ENCODE results near the gene SELENOV. TPM values are rescaled to one million over a fixed set of nuclear protein-coding genes. Genes with fewer than 3 reads are reported as not detected.

SELENOV gene
- total RNA-seq, 4 donors from 2014 or later = not detected

DNA sequence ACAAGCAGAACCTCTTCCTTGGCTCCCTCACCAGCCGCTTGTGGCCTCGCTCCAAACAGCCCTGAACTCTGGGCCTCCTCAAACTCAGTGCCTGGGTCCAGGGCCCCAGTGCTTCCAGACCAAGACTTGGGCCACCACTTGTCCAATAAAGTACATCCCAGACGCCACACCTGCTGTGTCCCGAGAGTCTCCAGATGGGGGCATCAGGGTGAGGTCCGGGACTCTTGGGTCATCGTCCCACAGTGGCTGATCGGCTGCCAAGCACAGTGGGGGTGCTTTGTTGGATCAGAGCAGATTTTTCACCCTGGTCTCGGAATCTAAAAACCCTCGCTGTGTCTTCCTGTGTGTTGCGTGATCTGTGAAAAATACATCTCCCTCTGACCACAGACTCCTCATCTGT, 25.2 kb upstream of the SELENOV start:
- no peak for TF ChIP-seq POLR2A (IDR thresholded peaks at IDR 0.05; ENCODE audit: low read depth)
- TF ChIP-seq, protein P1, sequence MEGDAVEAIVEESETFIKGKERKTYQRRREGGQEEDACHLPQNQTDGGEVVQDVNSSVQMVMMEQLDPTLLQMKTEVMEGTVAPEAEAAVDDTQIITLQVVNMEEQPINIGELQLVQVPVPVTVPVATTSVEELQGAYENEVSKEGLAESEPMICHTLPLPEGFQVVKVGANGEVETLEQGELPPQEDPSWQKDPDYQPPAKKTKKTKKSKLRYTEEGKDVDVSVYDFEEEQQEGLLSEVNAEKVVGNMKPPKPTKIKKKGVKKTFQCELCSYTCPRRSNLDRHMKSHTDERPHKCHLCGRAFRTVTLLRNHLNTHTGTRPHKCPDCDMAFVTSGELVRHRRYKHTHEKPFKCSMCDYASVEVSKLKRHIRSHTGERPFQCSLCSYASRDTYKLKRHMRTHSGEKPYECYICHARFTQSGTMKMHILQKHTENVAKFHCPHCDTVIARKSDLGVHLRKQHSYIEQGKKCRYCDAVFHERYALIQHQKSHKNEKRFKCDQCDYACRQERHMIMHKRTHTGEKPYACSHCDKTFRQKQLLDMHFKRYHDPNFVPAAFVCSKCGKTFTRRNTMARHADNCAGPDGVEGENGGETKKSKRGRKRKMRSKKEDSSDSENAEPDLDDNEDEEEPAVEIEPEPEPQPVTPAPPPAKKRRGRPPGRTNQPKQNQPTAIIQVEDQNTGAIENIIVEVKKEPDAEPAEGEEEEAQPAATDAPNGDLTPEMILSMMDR (IDR thresholded peaks at IDR 0.05) = no peak
- H3K36me3 ChIP-seq = peaks cover 44 to 77% (median 67%) of the 10 kb centered on the region in 4 donors
- H3K9me3 ChIP-seq = no peaks in the 10 kb centered on the region
- H3K27me3 ChIP-seq = no peaks in the 10 kb centered on the region
- DNase-seq (ENCODE audit: extremely low spot score) = no peak
- intact Hi-C loops (cut with DNase I) = no loop called here
- no peaks in the 10 kb centered on the region for H3K4me1 ChIP-seq
- 83% methylated on average over 7 of the region's 10 CpGs for WGBS
- H3K4me3 ChIP-seq = no peak overlapping the region
- no peak overlapping the region for H3K27ac ChIP-seq (replicated peaks in 1 of 4)

- TF ChIP-seq, protein P1 (IDR thresholded peaks at IDR 0.05) = no peak
- TF ChIP-seq POLR2A (IDR thresholded peaks at IDR 0.05; ENCODE audit: low read depth) (no peak), POLR2AphosphoS5 (IDR thresholded peaks at IDR 0.05) (no peak), EP300 (IDR thresholded peaks at IDR 0.05) (no peak)
These were observed 22.7 kb upstream of the SELENOV start for GRCh38 chr19:39492225-39492624.

DNA sequence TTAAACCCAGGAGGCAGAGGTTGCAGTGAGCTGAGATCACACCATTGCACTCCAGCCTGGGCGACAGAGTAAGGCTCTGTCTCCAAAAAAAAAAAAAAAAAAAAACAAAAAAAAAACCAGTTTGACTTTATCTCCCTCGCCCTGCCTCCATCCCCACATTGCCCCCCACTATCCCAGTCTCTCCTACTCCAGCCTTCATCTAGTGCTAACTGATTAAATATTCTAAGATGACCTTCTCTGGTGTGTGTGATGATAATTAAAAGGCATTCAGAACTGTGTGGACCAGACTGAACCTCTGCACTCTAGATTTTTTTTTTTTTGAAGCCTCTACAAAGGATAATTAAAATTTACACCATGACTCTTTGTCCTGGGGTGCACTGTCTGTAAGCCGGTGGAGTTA, 22.2 kb upstream of the SELENOV start:
- Histone ChIP-seq H3K9me3 (no peaks in the 10 kb centered on the region), H3K4me1 (peaks cover 2 to 4% (median 3%) of the 10 kb centered on the region in 4 donors), H3K36me3 (peaks cover 28 to 46% (median 37%) of the 10 kb centered on the region in 4 donors), H3K27ac (replicated peaks in 1 of 4) (no peak overlapping the region), H3K27me3 (peaks cover 0 to 21% (median 7%) of the 10 kb centered on the region in 4 donors), H3K4me3 (no peak overlapping the region)
- 77% methylated on average over 3 of the region's 3 CpGs for WGBS
- no peak for TF ChIP-seq POLR2A (IDR thresholded peaks at IDR 0.05; ENCODE audit: low read depth)
- no peak for TF ChIP-seq POLR2AphosphoS5 (IDR thresholded peaks at IDR 0.05)
- TF ChIP-seq, protein P1 (IDR thresholded peaks at IDR 0.05) = no peak
- TF ChIP-seq EP300 (IDR thresholded peaks at IDR 0.05) = no peak
- DNase-seq (ENCODE audit: extremely low spot score) = no peak
- intact Hi-C loops (cut with DNase I) = no loop called here

More at GRCh38 chr19:39492225-39492624, 22.7 kb upstream of the SELENOV start:
- Histone ChIP-seq H3K27ac (replicated peaks in 1 of 4) (no peak overlapping the region), H3K9me3 (no peaks in the 10 kb centered on the region), H3K4me3 (no peak overlapping the region), H3K27me3 (peaks cover 0 to 15% (median 3%) of the 10 kb centered on the region in 4 donors), H3K36me3 (peaks cover 29 to 52% (median 43%) of the 10 kb centered on the region in 4 donors), H3K4me1 (no peaks in the 10 kb centered on the region)
- DNase-seq (ENCODE audit: extremely low spot score) = no peak
- intact Hi-C loops (cut with DNase I) = no loop called here
- 85% methylated on average over 6 of the region's 6 CpGs for WGBS

DNA sequence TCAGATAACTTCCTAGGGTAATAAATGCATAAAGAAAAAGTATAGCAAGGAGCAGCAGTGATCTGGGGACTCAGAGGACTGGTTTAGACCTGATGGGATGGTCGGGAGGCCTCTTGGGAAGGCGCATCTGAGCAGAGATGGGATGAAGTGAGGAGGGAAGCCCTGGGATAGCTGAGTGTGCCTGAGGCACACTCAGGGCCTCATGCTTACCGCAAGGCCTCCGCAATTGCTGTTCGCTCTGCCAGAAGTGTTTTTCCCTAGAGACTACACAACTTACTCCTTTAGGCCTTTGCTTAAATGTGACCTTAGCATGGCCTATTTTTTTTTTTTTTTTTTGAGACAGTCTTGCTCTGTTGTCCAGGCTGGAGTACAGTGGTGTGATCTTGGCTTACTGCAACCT, 20.3 kb upstream of the SELENOV start:
- intact Hi-C loops (cut with DNase I) = no loop called here
- Histone ChIP-seq H3K27me3 (peaks cover 0 to 39% (median 25%) of the 10 kb centered on the region in 4 donors), H3K4me3 (no peak overlapping the region), H3K4me1 (peaks cover 19 to 22% (median 20%) of the 10 kb centered on the region in 4 donors), H3K36me3 (peaks cover 11 to 28% (median 18%) of the 10 kb centered on the region in 4 donors), H3K27ac (replicated peaks in 1 of 4) (no peak overlapping the region), H3K9me3 (no peaks in the 10 kb centered on the region)
- no peak for DNase-seq (ENCODE audit: extremely low spot score)
- WGBS = 84% methylated on average over 5 of the region's 5 CpGs
- TF ChIP-seq POLR2AphosphoS5 (IDR thresholded peaks at IDR 0.05) (no peak), EP300 (IDR thresholded peaks at IDR 0.05) (no peak), POLR2A (IDR thresholded peaks at IDR 0.05; ENCODE audit: low read depth) (no peak)
- TF ChIP-seq, protein P1 (IDR thresholded peaks at IDR 0.05) = no peak

DNA sequence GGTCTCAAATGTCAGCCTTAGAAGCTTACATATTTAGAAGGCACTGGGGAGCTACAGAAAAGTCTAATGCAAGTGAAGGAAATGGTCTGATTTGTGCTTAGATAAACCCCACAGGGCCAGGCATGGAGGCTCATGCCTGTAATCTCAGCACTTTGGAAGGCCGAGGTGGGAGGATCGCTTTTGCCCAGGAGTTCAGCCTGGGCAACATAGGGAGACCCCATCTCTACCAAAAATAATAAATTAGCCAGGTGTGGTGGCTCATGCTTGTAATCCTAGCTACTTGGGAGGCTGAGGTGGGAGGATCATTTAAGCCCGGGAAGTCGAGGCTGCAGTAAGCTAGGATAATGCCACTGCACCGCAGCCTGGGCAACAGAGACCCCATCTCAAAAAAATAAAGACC, 18.9 kb upstream of the SELENOV start:
- WGBS = 76% methylated on average over 5 of the region's 5 CpGs
- H3K36me3 ChIP-seq = peaks cover 0 to 14% (median 4%) of the 10 kb centered on the region in 4 donors
- peaks cover 19 to 22% (median 20%) of the 10 kb centered on the region in 4 donors for H3K4me1 ChIP-seq
- DNase-seq (ENCODE audit: extremely low spot score) = no peak
- no peaks in the 10 kb centered on the region for H3K9me3 ChIP-seq
- no peak overlapping the region for H3K27ac ChIP-seq (replicated peaks in 1 of 4)
- TF ChIP-seq, protein P1 (IDR thresholded peaks at IDR 0.05) = no peak
- TF ChIP-seq POLR2AphosphoS5 (IDR thresholded peaks at IDR 0.05) (no peak), EP300 (IDR thresholded peaks at IDR 0.05) (no peak), POLR2A (IDR thresholded peaks at IDR 0.05; ENCODE audit: low read depth) (no peak)
- H3K27me3 ChIP-seq = peaks cover 0 to 53% (median 25%) of the 10 kb centered on the region in 4 donors
- intact Hi-C loops (cut with DNase I) = no loop called here
- no peak overlapping the region for H3K4me3 ChIP-seq
